ENCODE data around the gene ARID5A.
A peak's percentile ranks its signal among the peaks of the same experiment; 100 is the strongest.

Gene ARID5A

DNA sequence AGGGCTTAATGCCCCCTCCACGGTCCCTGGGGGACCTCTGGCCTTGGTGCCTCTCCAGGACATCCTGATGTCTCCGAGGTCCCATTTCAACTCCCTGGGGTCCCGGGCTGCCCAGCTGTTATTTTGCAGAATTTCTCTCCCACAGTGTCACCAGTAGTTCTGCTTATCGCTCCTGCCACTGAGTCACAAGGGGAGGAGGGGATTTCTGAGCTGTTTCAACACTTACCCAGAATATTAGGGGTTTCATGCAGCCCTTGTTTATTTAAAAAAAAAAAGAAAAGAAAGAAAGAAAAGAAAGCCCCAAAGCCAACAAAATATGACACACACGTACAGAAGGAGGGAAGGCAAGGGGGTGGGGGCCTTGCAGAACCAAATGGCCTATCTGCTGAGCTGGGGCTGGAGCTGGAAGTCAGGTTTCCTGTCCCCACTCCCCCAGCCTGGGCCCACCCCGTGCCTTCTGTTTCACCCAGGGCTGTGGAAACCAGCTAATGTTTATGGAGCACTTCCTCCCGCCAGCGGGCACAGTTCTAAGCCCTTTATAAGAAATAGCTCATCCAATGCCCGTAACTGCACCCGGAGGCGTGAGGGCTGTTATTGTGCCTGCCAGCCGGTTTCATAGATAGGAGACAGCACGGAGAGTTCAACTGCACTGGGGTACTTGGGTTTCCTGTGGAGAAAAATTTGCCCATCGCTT is 8.4 kb upstream of the ARID5A start:
- DNase-seq = peak in 7 of 14 donors; percentile 23 to 83 (median 44)

DNA sequence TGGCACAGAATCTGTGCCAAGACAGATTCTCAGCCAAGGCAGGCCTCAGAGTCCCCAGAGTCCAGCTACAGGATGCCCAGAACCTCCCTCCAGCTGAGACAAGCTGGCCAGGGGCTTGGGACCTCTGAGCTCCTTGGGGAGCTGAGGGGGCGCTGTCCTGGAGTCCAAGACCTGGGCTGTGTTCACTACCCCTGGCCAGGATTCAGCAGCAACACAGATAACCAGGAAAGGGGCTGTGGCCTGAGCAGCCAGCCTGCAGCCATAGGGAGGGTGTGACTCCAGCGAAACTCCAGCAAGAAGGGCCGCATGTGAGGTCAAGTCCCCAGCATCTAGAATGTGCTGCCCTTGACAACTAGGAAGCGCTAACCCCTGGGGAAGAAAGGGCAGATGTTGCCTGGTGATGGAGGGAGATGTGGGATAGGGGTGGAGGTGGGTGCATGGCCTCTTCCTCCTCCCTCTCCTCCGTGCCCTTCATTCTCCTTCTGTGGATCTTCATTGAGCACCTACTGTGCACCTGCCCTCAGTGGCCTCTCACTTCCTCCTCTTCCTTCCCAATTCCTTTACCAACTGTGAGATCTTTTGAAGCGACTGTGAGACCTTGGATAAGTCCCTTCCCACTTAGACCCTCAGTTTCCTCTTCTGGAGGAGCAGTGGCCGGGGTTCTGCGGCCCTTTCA is 7.7 kb upstream of the ARID5A start:
- peak in 1 of 14 donors; percentile 41 for DNase-seq

DNA sequence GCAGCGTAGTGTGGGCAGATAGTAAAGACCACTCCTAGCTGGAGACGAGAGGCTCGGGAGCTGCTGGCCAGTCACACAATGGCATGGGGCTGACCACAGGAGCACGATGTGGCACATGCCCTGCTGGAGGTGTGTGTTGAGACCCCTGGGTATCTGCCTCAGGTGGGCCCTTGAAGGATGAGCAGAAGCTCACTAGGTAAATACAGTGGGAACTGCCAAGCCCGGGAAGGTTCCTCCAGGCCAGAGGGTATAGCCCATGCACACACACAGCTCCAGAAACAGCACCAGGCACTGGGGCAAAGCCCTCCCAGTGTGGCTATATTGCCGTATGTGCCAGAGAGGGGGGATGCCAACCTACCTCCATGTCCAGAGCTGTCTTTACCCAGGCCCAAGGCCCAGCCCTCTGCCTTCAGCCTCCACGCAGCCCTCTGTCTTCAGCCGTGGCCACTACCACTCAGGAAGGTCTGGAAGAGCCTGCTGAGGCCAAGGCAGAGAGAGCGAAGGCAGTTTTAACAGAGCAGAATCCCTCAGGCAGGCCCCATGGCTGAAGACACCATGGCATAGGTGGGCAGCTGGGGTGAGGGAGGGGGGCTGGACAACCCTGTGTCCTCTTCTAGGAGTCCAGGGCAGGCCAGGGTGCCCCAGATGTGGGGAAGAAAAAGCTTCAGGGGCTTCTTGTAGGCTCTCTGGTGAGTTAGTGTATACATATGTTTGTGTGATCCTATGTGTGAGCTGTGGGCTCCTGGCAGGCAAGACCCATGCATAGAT is 7.0 kb upstream of the ARID5A start:
- no peak for DNase-seq

DNA sequence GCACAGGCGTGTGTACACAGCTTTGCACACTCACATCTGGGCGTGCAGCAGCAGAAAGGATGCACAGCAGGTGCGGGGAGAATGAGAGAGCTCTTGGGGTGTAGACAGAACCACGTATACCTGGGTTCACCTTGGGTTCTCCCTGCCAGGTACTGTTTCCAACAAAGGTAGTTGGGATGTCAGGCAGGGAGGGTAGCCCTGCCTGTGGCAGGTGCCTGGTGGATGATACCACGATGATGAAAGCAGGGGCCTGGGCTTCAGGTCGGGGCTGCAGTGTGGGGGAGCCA is 6.5 kb upstream of the ARID5A start:
- no peak for DNase-seq

DNA sequence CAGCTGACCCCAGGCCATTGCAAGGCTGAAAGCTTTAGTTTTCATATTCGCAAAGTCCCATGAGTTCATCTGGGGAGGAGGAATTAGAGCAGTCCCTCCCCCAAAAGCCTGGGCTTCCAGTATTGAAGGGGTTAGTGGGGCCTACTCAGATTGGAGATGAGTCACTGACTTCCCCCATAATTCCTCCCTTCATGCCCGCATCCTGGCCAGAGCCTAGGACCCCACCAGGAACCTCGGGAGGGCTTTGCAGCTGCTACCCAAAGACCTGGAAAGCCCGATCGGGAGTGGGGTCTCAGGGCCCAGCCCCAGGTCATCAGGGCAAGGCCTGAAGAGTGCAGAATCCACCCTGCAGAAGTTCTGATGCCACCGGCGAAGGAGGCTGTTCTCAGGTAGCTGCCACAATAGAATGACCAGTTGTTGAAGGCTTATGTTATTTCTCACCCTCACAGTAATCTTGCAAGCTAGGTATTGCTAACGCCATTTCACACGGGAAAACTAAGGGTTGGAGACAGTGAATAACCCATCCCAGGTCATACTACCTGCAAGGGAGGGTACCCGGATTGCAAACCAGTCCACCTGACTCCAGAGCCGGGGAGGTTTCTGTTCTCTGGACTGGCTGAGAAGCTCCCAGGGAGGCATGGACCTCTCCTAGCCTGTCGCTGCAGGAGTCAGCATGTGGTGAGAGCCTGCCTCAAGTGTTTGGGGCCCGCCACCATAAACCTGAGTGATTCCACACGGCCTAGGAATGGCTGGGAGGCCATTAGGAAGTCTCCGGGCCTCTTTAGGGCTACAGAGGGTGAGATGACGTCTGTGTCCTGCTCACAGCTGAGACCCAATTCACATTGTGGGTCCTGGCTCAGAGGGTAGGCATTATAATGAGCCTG is 5.8 kb upstream of the ARID5A start:
- DNase-seq = no peak

DNA sequence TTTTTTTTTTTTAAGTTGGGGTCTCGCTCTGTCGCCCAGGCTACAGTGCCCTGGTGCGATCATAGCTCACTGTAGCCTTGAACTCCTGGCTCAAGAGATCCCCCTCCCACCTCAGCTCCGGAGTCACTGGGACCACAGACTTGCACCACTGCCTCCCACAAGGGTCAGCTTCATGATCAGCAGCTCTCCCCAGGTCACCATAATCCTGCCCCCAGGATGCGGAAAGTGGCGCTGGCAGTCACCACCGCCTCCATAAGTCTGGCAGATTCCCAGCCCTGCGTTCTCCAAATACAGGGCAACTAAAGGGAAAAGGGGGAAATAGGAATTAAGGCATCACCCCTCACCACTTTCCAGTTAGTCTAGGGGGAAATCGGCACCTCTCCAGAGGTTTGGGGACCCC is 5.2 kb upstream of the ARID5A start:
- DNase-seq = no peak

DNA sequence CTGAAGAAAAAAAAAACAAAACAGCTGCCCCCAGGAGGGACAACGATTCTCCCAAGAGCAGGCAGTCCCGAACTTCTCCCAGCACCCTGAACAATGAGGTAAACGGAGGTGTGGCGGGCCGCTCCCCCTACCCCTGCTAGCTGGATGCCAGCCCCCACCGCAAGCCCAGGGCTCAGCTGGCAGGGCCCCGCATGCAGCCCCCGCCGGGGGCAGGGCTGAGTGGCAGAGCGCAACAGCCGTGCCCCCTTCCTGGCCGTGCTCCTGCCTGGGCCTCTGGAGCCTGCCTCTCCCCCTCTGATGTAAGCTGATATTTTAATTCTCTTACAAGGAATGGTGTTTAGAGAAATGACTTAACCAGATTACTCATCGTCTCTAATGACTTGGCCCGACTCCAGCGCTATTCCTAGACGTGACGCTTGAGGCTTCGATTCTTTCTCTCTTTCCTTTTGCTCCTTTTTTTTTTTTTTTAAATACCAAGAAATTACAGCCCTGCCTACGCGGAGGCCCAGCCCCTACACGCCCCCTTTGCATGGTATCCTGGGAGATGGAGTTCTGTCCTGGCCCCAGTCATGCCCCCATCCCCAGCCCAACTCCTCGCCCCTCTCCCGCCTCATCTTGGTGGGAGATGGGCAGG is 4.6 kb upstream of the ARID5A start:
- peak in 6 of 14 donors; percentile 40 to 88 (median 49) for DNase-seq

DNA sequence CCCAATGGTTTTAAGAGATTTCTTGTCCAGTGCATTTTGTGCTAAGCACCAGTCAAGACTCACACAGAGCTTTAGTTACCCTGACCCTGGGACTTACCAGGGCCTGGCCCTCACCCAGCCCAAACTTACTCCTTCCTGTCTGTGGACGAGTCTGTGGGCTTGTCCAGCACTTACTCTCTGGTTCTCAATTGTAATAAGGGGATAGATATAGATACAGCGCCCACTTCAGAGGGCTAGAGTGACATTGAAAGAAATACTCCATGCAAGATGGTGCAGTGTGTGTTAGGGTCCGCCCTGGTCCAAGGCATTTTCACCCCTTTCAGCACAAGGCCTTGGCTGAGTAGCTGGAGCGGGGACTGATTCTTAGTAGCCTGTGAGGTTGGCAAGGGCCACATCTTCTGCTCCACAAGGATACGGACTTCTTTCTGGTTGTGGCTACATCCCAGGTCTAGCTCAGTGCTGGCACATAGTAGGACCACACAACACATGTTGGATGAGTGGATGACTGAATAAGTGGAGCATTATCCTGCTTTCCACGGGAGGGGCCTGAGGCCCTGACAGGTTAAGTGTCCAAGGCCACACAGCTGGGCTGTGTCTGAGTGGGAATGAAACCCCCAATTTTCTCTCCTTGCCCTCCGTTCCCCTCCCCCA is 3.8 kb upstream of the ARID5A start:
- no peak for DNase-seq

DNA sequence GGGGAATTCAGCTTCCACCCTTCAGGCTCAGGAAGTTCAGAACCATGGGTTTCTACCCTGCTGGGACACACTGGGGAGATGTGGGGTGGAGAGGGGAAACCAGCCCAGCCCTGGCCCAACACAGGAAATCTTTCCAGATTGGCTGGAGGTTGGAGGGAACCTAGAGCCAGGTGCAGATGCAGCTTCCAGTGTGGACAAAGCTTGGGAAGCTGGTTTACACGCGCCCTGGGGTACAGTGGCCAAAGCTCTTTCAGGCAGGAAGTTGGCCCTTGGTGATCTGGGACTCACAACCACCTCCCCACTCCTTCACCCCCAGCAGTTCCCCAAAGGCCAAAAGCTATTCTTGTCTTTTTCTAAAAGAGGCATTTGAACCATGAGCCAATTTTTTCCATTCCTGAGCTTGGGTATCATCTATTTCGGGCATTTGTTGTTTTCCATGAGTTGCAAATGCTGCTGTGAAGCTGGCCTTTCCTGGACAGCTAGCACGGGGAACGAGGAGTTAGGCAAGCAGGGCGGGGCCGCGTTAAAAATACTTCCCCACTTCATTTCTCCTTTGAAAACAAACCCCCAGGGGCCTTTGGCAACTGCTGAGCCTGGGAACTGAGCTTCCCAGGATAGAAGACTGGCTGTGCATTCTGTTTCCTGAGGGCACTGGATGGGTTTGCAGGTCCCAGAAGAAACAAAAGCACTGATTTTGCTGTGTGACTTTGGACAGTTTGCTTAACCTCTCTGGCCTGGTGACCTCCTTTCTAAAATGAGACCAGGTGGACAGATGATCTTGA is 3.1 kb upstream of the ARID5A start:
- peak in 7 of 14 donors; percentile 25 to 58 (median 45) for DNase-seq

DNA sequence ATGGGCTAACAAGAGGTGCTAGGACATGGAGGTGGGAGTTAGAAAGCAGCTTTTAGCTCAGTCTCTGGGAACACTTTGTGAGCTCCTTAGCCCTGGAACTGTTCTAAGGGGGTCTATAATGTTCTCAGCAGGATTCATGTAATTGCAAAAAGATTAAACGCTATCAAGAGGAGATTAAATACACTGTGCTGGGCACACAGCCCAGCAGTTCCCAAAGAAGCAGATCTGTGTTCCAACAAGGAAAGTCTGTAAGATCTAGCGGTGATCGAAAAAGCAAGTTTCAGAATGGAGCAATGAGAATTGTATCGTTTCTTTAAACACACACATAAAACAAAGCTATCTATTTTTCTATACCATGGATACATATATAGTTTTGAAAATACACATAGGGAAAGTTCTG is 2.4 kb upstream of the ARID5A start:
- no peak for DNase-seq

DNA sequence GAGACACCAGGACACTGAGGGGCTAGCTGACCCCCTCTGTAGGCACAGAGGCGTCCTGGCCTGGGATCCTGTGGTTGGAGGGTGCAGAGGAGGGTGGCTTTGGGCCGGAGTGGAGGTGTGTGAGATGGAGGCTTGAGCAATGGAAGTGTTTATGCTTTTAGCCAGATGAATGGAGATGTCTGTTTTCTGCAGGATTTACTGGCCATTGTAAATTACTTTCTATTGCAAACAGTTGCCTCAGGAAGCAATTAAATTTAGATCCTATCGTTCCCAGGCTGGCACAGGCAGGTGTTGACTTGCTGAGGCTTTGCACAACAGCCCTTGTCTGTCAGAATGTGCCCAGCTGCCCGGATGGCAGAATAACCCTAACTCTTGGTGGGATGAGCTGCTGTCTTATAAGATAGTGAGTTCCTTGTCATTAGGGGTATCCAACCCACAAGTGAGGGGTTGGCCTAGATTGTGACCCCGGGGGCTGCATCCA is 1.8 kb upstream of the ARID5A start:
- no peak for DNase-seq

DNA sequence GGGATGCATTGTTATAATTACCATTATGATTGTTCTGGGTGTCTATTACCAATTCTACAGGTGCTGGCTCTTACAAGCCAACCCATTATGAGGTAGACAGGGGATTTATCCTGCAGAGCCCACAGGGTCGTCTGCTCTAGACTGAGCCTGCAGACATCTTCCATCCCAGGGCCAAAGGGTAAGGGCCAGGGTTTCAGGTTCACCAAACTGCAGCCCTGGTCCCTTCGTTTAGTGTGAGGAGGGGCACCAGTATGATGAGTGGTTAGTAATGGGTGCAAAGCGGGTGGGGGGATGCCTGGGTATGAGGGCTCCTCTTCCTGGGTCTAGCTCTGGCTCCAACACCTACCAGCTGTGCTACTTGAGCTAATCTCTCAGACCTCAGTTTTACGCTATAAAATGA is 1.2 kb upstream of the ARID5A start:
- no peak for DNase-seq

DNA sequence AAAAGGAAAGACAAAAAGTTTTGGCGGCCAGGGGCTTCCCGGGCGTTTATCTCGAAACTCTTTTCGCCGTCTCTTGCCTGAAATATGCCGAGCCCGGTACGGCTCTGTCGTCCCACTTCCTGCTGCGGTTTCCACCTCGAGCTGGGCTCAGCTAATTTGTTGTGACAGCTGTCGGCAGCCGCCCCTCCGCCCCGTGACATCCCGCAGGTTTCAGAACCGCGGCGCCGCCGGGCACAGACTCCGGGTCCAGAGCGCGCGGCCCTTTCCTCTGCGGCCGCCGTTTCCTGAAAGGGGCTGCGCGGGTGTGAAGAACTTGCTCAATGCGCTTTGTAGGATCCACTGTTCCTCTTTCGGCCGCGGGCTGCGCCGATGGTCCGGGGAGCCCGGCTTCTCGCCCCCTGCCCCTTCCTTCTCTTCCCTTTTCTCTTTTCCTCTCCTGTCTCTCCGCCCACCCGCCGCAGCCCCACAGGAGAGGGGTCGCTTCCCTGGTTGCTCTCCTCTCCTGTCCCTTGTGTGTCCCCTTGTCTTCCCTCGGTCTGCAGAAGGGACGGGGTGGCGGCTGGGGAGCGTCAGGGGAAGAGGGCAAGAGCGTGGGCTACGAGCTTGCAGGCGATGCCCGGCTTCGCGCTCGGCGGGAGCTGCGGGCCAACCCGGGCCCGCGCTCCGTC is 648 bp downstream of the ARID5A start:
- DNase-seq = peak in 9 of 14 donors; percentile 16 to 74 (median 44)

DNA sequence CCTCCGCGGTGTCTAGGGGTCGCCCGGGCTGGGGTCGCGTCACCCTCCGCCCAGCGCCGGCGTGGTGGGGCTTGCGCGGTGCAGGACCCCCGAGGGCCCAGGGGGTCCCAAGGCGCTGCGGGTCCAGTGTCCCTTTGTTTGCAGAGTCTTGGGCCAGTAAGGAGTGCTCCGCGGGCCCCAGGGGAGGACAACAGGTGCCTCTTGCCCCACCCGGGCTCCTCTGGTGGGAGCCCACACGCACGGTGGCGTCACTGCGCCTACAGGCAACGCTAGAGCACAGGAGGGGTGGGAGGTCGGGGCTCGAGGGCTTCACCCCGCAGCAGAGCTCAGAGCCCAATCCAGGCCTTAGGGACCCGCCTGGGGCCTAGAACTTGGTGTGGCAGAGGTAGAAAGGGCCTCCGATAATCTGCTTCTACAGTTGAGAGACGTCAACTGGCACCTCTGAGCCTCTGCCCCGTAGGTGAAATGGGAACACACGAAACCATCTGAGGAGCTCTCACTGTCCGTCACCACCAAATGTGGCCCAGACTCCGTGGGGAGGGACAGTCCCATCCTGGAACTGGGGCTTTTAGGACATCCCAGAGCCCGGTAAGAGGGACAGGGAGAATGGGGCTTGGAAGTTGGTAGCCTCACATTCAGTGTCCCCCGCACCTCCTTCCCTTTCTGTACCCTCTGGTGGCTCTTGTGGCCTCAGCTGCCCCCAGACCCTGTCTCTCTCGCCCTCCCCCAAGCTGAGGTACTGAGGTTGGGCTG is 1.4 kb downstream of the ARID5A start:
- peak in 5 of 14 donors; percentile 19 to 51 (median 37) for DNase-seq

DNA sequence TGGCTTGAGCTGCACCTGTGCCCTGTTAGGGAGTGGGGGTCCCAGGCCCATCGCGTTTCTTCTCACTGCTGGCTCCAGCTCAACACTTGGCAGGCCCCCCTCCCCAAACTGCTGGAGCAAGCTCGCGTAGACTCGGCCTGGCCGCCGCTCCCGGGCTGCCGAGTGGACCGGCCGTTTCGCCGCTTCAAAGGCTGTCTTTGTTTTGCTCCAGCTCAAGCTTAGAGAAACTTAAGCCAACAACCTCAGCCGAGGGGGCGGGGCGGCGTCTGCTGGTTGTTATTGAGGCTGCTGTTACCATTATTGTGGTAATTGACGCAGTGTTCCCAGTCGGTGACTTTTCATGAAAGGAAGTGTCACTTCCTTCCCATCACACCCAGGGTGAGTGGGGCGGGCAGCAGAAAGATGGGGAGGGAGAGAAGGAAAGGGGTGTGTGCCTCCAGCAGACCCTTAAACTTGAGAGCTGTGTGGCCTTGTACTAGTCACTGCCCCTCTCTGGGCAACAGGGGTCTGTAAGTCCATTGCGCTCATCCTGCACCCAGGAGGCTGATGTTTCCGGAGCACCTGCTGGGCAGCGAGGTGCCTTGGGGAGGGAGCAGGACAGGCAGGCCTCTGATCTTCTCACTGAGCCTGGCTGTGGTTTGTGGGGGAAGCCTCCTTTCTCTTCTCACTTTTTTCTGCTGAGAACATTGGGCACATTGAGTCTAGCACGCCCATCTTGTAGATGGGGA is 2.1 kb downstream of the ARID5A start:
- peak in 11 of 14 donors; percentile 40 to 86 (median 65) for DNase-seq

DNA sequence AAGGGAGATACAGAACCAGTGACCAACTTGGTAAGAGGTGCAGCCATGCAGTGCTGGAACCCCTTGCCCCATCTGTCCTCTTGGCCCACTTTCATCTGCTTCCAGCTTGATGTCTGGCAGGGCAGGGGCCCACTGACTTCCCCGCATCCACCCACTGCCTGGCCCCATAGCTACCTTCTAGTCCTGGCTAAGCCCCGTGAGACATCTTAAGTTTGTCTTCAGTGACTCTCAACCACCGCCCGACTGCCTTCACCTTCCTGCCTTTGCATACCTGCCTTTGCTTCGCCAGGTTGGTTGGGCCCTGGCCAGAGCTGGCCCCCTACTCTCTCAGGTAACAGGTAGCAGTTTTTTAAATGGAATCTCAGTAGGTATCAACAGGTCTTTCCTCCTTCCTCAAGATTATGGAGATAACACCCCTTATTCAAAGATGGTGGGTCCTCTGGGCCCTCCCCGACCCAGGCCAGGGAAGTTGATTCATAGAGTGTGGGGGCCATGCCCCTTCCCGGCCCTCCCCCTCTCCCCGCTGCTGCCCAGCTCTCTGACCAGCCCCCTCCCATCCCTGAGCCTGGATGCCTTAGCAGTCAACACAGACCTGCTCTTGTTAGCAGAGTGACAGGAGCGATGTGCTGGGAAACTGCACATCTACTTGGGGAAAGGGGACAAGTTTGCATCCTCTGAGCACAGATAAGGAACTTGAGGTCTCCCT is 2.8 kb downstream of the ARID5A start:
- no peak for DNase-seq

DNA sequence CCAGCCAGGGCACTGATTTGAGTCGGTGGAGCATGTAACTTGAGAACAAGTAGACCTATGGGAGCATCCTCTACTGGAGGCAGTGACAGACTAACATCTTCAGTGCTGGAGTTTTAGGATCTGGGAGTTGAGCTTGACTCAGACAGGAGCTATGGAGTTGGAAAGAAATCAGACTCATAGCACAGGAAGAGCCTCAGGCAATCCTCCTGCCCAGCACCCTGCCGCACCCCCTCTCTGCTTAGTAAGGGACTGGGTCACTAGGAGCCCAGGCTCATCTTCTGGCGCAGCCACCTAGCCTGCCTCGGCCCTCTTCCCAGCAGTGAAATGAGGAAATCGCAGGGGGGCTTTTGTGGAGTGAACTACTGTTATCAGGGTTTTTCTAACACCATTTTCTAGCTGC is 3.6 kb downstream of the ARID5A start:
- no peak for DNase-seq

Measured in C1 segment of cervical spinal cord (tissue), 14 donors.